SK-N-MC (cell line): ENCODE results near the gene BPI.

ENCODE experiments used
- DNase-seq: peaks from one replicate; pipeline ENCODE4 v3.0.0-alpha.2; 2011; ENCODE audit warnings: low read depth, low spot score
- H3K27ac ChIP-seq: fragments of 200-600 bp; sonication (generic); 2 replicates; pipeline ENCODE4 v1.5.1; 2016; ENCODE audit warnings: mixed run types
- H3K36me3 ChIP-seq: fragments of 200-600 bp; sonication (generic); 2 replicates; pipeline ENCODE4 v1.6.1; 2017; ENCODE audit warnings: antibody characterized with exemption, low read length, mixed read lengths; ENCODE audit not compliant: insufficient read depth
- H3K4me3 ChIP-seq: fragments of 200-600 bp; sonication (generic); 2 replicates; pipeline ENCODE4 v1.5.1; 2016
- H3K9ac ChIP-seq: fragments of 200-600 bp; sonication (generic); 2 replicates; pipeline ENCODE4 v1.8.0; 2017; ENCODE audit warnings: mixed run types, mixed read lengths; ENCODE audit not compliant: insufficient read length
- H3K9me3 ChIP-seq: fragments of 200-600 bp; sonication (generic); 2 replicates; pipeline ENCODE4 v1.6.1; 2017; ENCODE audit warnings: low read depth, mild to moderate bottlenecking, antibody characterized with exemption, low read length, moderate library complexity, mixed read lengths
- EZH2 ChIP-seq: fragments of 200-600 bp; sonication (generic); IDR thresholded peaks from one replicate; pipeline ENCODE4 v1.6.1; 2017; ENCODE audit warnings: antibody characterized with exemption
- FOXP2 ChIP-seq: optimal IDR thresholded peaks from 2 replicates; pipeline ENCODE3; 2011; ENCODE audit warnings: mild to moderate bottlenecking, moderate library complexity; ENCODE audit not compliant: insufficient read depth; ENCODE audit errors: extremely low read length, control extremely low read depth
- POLR2AphosphoS5 ChIP-seq: IDR thresholded peaks from 2 replicates; pipeline ENCODE4 v1.6.1; 2012; ENCODE audit warnings: mild to moderate bottlenecking, low read depth, low read length, borderline replicate concordance

The BPI gene

DNA sequence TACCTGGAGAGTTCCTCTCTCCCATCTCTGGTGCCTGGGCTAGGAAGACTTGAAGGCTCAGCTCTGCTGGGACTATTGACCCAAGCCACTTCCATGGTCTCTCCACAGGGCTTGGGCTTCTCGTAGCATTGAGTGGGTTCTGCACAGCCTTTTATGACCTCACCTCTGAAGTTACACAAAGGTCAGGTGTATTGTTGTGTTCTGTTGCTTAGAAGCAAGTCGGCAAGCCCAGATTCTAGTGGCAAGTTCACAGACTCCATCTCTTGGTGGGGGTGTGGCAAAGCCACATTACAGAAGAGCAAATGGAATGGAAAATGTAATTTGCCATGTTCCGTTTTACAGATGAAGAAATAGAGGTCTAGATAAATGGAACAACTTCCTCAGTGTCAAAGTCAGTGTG, 13.5 kb downstream of the BPI start:
- H3K9me3 ChIP-seq: no peaks in the 10 kb centered on the region
- no peak overlapping the region for H3K9ac ChIP-seq
- no peak overlapping the region for H3K4me3 ChIP-seq
- no peak overlapping the region for H3K27ac ChIP-seq
- no peak for DNase-seq
- H3K36me3 ChIP-seq: no peaks in the 10 kb centered on the region
- no peak for TF ChIP-seq POLR2AphosphoS5

DNA sequence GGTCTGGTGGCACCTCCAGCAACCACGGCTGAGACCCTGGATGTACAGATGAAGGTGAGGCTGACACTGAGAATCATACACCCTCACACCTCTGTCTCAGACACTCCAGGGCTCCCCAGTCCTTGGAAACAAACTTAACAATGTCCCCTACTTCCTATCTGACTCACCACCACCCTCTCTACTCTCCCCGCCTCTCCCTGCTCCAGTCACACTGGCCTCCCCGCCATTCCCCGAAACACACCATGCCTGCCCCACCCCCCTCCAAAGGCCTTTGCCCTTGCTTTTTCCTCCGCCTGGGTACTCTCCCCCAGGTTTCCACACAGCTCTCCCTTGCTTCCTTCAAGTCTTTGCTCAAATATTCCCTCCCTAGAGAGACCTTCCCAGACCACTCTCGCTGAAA, 16.3 kb downstream of the BPI start:
- H3K9me3 ChIP-seq: no peaks in the 10 kb centered on the region
- H3K36me3 ChIP-seq: no peaks in the 10 kb centered on the region
- H3K9ac ChIP-seq: no peak overlapping the region
- H3K27ac ChIP-seq: no peak overlapping the region
- no peak overlapping the region for H3K4me3 ChIP-seq
- TF ChIP-seq FOXP2 (no peak), POLR2AphosphoS5 (no peak), EZH2 (no peak)
- DNase-seq: no peak

DNA sequence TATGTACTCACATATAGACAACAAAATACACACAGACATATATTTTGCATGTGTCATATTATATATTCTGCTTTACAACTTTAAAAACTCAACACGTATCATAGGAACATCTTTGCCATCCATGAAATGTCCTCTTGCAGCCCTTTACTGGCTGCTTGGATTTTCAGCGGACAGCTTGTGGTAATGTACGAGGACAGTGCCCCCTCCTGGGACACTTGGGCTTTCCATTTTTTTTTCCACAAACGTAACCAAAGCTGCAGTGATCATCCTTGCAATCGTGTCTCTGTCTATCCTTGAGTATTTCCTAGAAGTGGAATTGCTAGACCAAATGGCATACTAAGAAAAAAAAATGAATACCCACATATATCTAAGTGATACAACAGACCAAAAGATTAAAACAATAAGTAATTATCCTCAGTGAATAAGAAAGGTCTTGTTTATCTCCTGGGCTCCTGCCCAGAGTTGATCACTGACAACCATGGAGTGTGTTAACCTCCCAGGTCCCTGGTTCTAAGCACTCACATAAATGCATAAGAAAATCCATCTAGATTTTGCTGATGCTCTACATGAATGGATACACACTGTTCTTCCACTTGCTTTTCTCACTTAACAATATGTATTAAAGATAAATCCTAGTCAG, 18.1 kb downstream of the BPI start:
- TF ChIP-seq EZH2 (no peak), POLR2AphosphoS5 (no peak), FOXP2 (no peak)
- Histone ChIP-seq H3K9ac (no peak overlapping the region), H3K9me3 (no peaks in the 10 kb centered on the region), H3K36me3 (no peaks in the 10 kb centered on the region), H3K27ac (no peak overlapping the region), H3K4me3 (no peak overlapping the region)
- no peak for DNase-seq

DNA sequence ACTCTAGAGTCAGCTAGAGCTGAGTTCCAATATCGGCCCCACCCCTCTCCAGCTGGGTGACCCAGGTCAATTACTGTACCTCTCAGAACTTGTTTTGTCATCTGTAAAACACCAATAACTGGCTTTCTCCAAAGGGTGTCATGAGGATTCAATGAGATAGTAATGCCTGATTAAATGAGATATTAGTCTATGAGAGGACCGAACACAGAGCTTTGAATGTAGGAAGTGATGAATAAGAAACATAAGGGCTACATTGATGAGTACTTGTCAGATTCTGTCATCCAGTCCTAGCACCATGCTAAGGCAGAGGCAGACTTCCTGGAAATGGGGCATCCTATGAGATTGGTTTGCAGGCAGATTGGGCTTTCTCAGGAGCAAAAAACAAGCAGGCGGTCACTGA, 20.2 kb downstream of the BPI start:
- TF ChIP-seq POLR2AphosphoS5 (no peak), FOXP2 (no peak), EZH2 (no peak)
- no peak overlapping the region for H3K4me3 ChIP-seq
- no peaks in the 10 kb centered on the region for H3K36me3 ChIP-seq
- H3K9me3 ChIP-seq: no peaks in the 10 kb centered on the region
- H3K27ac ChIP-seq: no peak overlapping the region
- no peak for DNase-seq
- H3K9ac ChIP-seq: no peak overlapping the region

DNA sequence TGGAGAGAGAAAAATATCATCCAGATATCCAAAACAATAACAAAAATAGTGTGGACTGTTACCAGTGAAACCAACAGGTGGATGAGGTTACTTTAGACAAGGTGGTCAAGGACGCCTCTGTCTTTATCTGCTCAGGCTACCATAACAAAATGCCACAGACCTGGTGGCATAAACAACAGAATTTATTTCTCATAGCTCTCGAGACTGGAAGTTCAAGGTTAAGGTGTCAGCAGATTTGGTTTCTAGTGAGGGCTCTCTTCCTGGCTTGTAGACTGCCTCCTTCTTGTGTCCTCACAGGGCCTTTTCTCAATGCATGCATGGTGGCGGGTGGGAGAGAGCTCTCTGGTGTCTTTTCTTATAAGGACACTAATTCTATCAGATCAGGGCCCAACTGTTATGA, 21.2 kb downstream of the BPI start:
- Histone ChIP-seq H3K27ac (no peak overlapping the region), H3K36me3 (no peaks in the 10 kb centered on the region), H3K4me3 (no peak overlapping the region), H3K9me3 (no peaks in the 10 kb centered on the region), H3K9ac (no peak overlapping the region)
- no peak for DNase-seq
- TF ChIP-seq FOXP2 (no peak), EZH2 (no peak), POLR2AphosphoS5 (no peak)

DNA sequence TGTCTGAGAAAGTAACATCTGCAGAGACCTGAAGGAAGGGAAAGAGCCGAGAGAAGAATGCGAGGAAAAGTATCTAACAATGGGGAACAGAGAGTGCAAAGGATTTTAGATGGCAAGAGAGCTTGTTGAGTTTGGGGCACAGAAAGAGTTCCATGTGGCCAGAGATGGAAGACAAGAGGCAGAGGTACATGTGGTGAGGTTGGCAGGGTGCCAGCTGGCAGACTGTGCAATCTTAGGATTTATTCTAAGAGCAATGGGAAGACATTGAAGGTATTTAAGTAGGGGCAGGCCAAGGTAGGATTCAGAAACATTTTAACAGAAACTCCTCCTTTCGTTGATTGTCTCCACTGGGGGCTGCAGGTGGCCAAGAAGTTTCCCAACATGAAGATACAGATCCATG, 21.9 kb downstream of the BPI start:
- no peak overlapping the region for H3K9ac ChIP-seq
- TF ChIP-seq FOXP2 (no peak), POLR2AphosphoS5 (no peak), EZH2 (no peak)
- H3K36me3 ChIP-seq: no peaks in the 10 kb centered on the region
- no peak for DNase-seq
- no peak overlapping the region for H3K27ac ChIP-seq
- H3K4me3 ChIP-seq: no peak overlapping the region
- no peaks in the 10 kb centered on the region for H3K9me3 ChIP-seq

DNA sequence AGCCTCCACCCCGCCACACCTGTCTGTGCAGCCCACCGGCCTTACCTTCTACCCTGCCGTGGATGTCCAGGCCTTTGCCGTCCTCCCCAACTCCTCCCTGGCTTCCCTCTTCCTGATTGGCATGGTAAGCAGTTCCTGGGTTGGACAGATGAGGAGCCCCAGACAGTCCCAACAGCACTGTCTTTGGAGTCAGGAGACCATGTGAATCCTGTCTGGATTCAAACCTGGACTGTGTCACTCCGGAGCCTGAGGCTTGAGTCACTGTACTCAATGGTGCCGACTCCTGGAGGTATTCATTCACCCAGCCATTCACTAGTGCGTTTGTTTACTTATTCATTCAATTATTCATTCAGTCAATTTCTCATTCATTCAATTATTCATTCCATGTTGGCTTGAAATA, 22.4 kb downstream of the BPI start:
- Histone ChIP-seq H3K9me3 (no peaks in the 10 kb centered on the region), H3K36me3 (no peaks in the 10 kb centered on the region), H3K4me3 (no peak overlapping the region), H3K9ac (no peak overlapping the region), H3K27ac (no peak overlapping the region)
- no peak for DNase-seq
- TF ChIP-seq FOXP2: no peak
- no peak for TF ChIP-seq EZH2
- no peak for TF ChIP-seq POLR2AphosphoS5

DNA sequence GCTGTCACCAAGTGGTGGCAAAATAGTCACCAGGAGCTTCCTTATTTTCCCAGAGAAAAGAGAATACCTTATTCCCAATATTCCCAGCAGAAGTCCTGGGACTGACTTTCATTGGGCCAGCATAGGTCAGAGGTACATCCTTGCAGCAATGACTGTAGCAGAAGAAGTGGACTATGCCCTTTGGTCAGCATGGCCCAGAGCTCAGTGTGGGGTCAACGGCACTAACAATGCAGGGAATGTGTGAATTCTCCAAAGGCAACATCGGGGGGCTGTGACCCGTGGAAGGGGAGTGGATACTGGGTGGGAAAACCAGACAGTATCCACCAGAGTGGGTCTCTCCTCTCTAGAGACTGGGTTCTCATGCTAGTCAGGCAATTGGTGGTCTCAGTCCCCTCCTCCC, 26.7 kb downstream of the BPI start:
- no peak for DNase-seq
- Histone ChIP-seq H3K27ac (no peak overlapping the region), H3K4me3 (no peak overlapping the region), H3K36me3 (no peaks in the 10 kb centered on the region), H3K9me3 (no peaks in the 10 kb centered on the region), H3K9ac (no peak overlapping the region)
- TF ChIP-seq POLR2AphosphoS5 (no peak), EZH2 (no peak), FOXP2 (no peak)

DNA sequence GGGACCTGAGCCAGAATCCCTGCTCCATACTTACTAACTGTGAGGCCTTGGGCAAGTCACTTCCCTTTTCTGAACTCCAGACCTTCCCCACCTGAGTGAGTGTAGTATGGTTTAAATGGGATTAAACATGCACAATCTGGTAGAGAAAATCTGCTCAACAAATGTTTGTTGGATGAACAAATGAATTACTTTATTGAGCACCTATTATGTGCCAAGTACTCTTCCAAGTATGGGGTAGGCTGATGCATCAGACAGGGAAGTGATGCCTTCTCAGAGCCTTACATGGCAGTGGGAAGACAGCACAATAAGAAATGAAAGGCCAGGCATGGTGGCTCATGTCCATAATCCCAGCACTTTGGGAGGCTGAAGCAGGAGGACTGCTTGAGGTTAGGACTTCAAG, 27.3 kb downstream of the BPI start:
- Histone ChIP-seq H3K4me3 (no peak overlapping the region), H3K27ac (no peak overlapping the region), H3K36me3 (no peaks in the 10 kb centered on the region), H3K9me3 (no peaks in the 10 kb centered on the region), H3K9ac (no peak overlapping the region)
- TF ChIP-seq EZH2 (no peak), POLR2AphosphoS5 (no peak), FOXP2 (no peak)
- DNase-seq: no peak

DNA sequence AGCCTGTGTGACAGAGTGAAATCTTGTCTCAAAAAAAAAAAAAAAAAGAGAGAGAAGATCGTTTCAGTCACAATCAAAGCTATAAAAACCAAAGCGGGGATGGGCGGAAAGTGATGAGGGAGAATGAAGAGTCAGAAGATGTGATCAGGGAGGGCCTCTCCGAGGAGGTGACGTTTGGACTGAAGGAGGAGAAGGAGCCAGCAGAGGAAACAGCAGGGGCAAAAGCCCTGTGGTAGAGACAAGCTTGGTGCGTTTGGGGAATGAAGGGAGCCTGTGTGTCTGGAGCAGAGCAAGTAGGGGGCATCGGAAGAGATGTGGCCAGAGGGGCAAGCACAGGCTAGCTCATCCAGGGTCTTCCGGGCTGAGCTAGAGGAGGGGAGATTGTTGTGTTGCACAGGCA, 27.9 kb downstream of the BPI start:
- DNase-seq: no peak
- H3K9ac ChIP-seq: no peak overlapping the region
- H3K36me3 ChIP-seq: no peaks in the 10 kb centered on the region
- H3K4me3 ChIP-seq: no peak overlapping the region
- H3K9me3 ChIP-seq: no peaks in the 10 kb centered on the region
- no peak overlapping the region for H3K27ac ChIP-seq
- TF ChIP-seq FOXP2: no peak
- no peak for TF ChIP-seq POLR2AphosphoS5
- no peak for TF ChIP-seq EZH2
